ENCODE data around the gene PTGFRN. TPM values are rescaled to one million over a fixed set of nuclear protein-coding genes. Genes with fewer than 3 reads are reported as not detected.

Gene PTGFRN
- total RNA-seq, 2 donors from 2014 or later: 0.94 to 1.3 TPM

GRCh38 chr1:116900471-116901365 lies 9.0 kb upstream of the PTGFRN start:
- no peak overlapping the region for H3K4me3 Mint-ChIP-seq
- ATAC-seq (no peak), DNase-seq (no peak)
- H3K36me3 Mint-ChIP-seq (ENCODE audit: low read depth): no peaks in the 10 kb centered on the region
- H3K4me1 Mint-ChIP-seq: no peaks in the 10 kb centered on the region
- H3K9me3 ChIP-seq (ENCODE audit: control insufficient read depth, low read length, poor library complexity, severe bottlenecking): no peaks in the 10 kb centered on the region
- H3K27ac Mint-ChIP-seq: no peak overlapping the region
- H3K27me3 Mint-ChIP-seq: no peaks in the 10 kb centered on the region

GRCh38 chr1:116902027-116902426 lies 7.7 kb upstream of the PTGFRN start:
- ATAC-seq (no peak), DNase-seq (no peak)

GRCh38 chr1:116902723-116903383 lies 6.9 kb upstream of the PTGFRN start:
- no peaks in the 10 kb centered on the region for H3K9me3 ChIP-seq (ENCODE audit: control insufficient read depth, low read length, poor library complexity, severe bottlenecking)
- Mint-ChIP-seq H3K27ac (no peak overlapping the region), H3K4me3 (no peak overlapping the region), H3K36me3 (ENCODE audit: low read depth) (no peaks in the 10 kb centered on the region), H3K27me3 (no peaks in the 10 kb centered on the region), H3K4me1 (no peaks in the 10 kb centered on the region)
- ATAC-seq (no peak), DNase-seq (no peak)

More at GRCh38 chr1:116902027-116902426, 7.7 kb upstream of the PTGFRN start:
- Mint-ChIP-seq H3K27me3 (no peaks in the 10 kb centered on the region), H3K4me1 (no peaks in the 10 kb centered on the region), H3K4me3 (no peak overlapping the region), H3K27ac (no peak overlapping the region), H3K36me3 (ENCODE audit: low read depth) (no peaks in the 10 kb centered on the region)
- H3K9me3 ChIP-seq (ENCODE audit: control insufficient read depth, low read length, poor library complexity, severe bottlenecking): no peaks in the 10 kb centered on the region

- H3K27ac Mint-ChIP-seq: no peak overlapping the region
- H3K36me3 Mint-ChIP-seq (ENCODE audit: low read depth): no peaks in the 10 kb centered on the region
- H3K9me3 ChIP-seq (ENCODE audit: control insufficient read depth, low read length, poor library complexity, severe bottlenecking): no peaks in the 10 kb centered on the region
- H3K4me3 Mint-ChIP-seq: no peak overlapping the region
- DNase-seq: no peak
- no peak for ATAC-seq
- peaks cover 2% of the 10 kb centered on the region for H3K4me1 Mint-ChIP-seq
- no peaks in the 10 kb centered on the region for H3K27me3 Mint-ChIP-seq
Observed at GRCh38 chr1:116904791-116905320, 4.9 kb upstream of the PTGFRN start.

GRCh38 chr1:116906812-116907211 lies 2.9 kb upstream of the PTGFRN start:
- no peak overlapping the region for H3K27ac Mint-ChIP-seq

GRCh38 chr1:116907351-116907750 lies 2.4 kb upstream of the PTGFRN start:
- no peak for DNase-seq
- Mint-ChIP-seq H3K27me3 (no peaks in the 10 kb centered on the region), H3K4me3 (no peak overlapping the region), H3K4me1 (peaks cover 2% of the 10 kb centered on the region), H3K36me3 (ENCODE audit: low read depth) (no peaks in the 10 kb centered on the region), H3K27ac (no peak overlapping the region)
- ATAC-seq: no peak
- H3K9me3 ChIP-seq (ENCODE audit: control insufficient read depth, low read length, poor library complexity, severe bottlenecking): no peaks in the 10 kb centered on the region

More at GRCh38 chr1:116906812-116907211, 2.9 kb upstream of the PTGFRN start:
- Mint-ChIP-seq H3K4me1 (peaks cover 2% of the 10 kb centered on the region), H3K27me3 (no peaks in the 10 kb centered on the region), H3K36me3 (ENCODE audit: low read depth) (no peaks in the 10 kb centered on the region), H3K4me3 (no peak overlapping the region)
- no peaks in the 10 kb centered on the region for H3K9me3 ChIP-seq (ENCODE audit: control insufficient read depth, low read length, poor library complexity, severe bottlenecking)
- no peak for ATAC-seq
- DNase-seq: no peak

- H3K4me3 Mint-ChIP-seq: no peak overlapping the region
Observed at GRCh38 chr1:116908266-116908665, 1.4 kb upstream of the PTGFRN start.

GRCh38 chr1:116908820-116909511 lies 750 bp upstream of the PTGFRN start:
- no peaks in the 10 kb centered on the region for H3K9me3 ChIP-seq (ENCODE audit: control insufficient read depth, low read length, poor library complexity, severe bottlenecking)
- Mint-ChIP-seq H3K27ac (peak overlapping the region; percentile 76), H3K4me1 (peaks cover 2% of the 10 kb centered on the region), H3K36me3 (ENCODE audit: low read depth) (no peaks in the 10 kb centered on the region), H3K27me3 (no peaks in the 10 kb centered on the region), H3K4me3 (peak overlapping the region; percentile 93)
- ATAC-seq: no peak
- no peak for DNase-seq

More at GRCh38 chr1:116908266-116908665, 1.4 kb upstream of the PTGFRN start:
- Mint-ChIP-seq H3K36me3 (ENCODE audit: low read depth) (no peaks in the 10 kb centered on the region), H3K4me1 (peaks cover 2% of the 10 kb centered on the region), H3K27me3 (no peaks in the 10 kb centered on the region), H3K27ac (no peak overlapping the region)
- no peak for DNase-seq
- ATAC-seq: no peak
- no peaks in the 10 kb centered on the region for H3K9me3 ChIP-seq (ENCODE audit: control insufficient read depth, low read length, poor library complexity, severe bottlenecking)

GRCh38 chr1:116910379-116911187 lies 867 bp downstream of the PTGFRN start:
- H3K4me3 Mint-ChIP-seq: no peak overlapping the region
- H3K27ac Mint-ChIP-seq: no peak overlapping the region
- peak; percentile 23 to 39 (median 30) for DNase-seq
- no peaks in the 10 kb centered on the region for H3K27me3 Mint-ChIP-seq
- ATAC-seq: peak; percentile 73
- H3K36me3 Mint-ChIP-seq (ENCODE audit: low read depth): no peaks in the 10 kb centered on the region
- H3K9me3 ChIP-seq (ENCODE audit: control insufficient read depth, low read length, poor library complexity, severe bottlenecking): no peaks in the 10 kb centered on the region
- H3K4me1 Mint-ChIP-seq: peaks cover 7% of the 10 kb centered on the region

- H3K4me3 Mint-ChIP-seq: no peak overlapping the region
- H3K27me3 Mint-ChIP-seq: no peaks in the 10 kb centered on the region
- DNase-seq: no peak
- H3K27ac Mint-ChIP-seq: no peak overlapping the region
- ATAC-seq: no peak
- no peaks in the 10 kb centered on the region for H3K9me3 ChIP-seq (ENCODE audit: control insufficient read depth, low read length, poor library complexity, severe bottlenecking)
- H3K4me1 Mint-ChIP-seq: peaks cover 8% of the 10 kb centered on the region
- no peaks in the 10 kb centered on the region for H3K36me3 Mint-ChIP-seq (ENCODE audit: low read depth)
Observed at GRCh38 chr1:116911188-116911553, 1.5 kb downstream of the PTGFRN start.

GRCh38 chr1:116911779-116912469 lies 2.2 kb downstream of the PTGFRN start:
- H3K27ac Mint-ChIP-seq: no peak overlapping the region
- H3K4me1 Mint-ChIP-seq: peaks cover 8% of the 10 kb centered on the region
- no peaks in the 10 kb centered on the region for H3K36me3 Mint-ChIP-seq (ENCODE audit: low read depth)
- no peaks in the 10 kb centered on the region for H3K9me3 ChIP-seq (ENCODE audit: control insufficient read depth, low read length, poor library complexity, severe bottlenecking)
- DNase-seq: no peak
- no peak overlapping the region for H3K4me3 Mint-ChIP-seq
- H3K27me3 Mint-ChIP-seq: no peaks in the 10 kb centered on the region
- no peak for ATAC-seq

GRCh38 chr1:116912846-116913245 lies 3.1 kb downstream of the PTGFRN start:
- ATAC-seq: no peak

More at GRCh38 chr1:116912846-116913245, 3.1 kb downstream of the PTGFRN start:
- Mint-ChIP-seq H3K36me3 (ENCODE audit: low read depth) (no peaks in the 10 kb centered on the region), H3K27me3 (no peaks in the 10 kb centered on the region), H3K27ac (no peak overlapping the region), H3K4me3 (no peak overlapping the region), H3K4me1 (peaks cover 8% of the 10 kb centered on the region)
- DNase-seq: no peak
- no peaks in the 10 kb centered on the region for H3K9me3 ChIP-seq (ENCODE audit: control insufficient read depth, low read length, poor library complexity, severe bottlenecking)

Measured in T-helper 17 cell (primary cell).